Measurements from ENCODE around the gene CFD. TPM values are rescaled to one million over a fixed set of nuclear protein-coding genes. Genes with fewer than 3 reads are reported as not detected.

CFD gene
- total RNA-seq, 1 donor = 19.9 TPM

DNA sequence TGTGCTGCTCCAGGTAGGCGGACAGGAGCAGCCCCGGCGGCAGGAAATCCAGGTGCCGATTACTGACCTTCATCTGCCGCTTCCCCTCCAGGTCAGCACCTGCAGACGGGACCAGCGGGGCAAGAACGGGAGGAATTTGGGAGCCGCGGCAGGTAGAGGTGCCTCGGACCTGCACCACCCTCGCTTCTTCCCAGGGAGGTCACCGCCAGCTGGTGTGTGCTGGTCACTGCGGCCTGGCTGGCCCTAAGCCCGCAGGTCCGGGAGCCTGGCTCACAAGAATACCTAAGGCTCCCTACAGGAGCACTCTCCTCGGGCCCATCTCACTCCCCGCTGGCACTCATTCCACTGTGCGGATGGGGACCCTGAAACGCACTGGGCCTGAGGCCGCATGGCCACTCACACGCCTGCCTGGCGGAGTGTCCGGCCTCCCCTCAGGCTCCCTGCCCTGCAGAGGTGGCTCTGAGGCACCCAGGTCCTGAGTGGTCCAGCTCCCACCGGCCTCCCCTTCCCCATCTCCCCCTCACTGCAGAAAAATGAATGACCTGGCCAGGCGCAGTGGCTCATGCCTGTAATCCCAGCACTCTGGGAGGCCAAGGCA, 38.1 kb downstream of the CFD start:
- Histone ChIP-seq H3K27me3 (ENCODE audit: insufficient read depth, low read length) (no peaks in the 10 kb centered on the region), H3K4me2 (ENCODE audit: insufficient read depth, low read length) (no peak overlapping the region), H3K4me3 (ENCODE audit: insufficient read depth, low read length) (no peak overlapping the region), H3K79me2 (ENCODE audit: insufficient read depth, low read length) (peaks cover 7% of the 10 kb centered on the region), H3K4me1 (ENCODE audit: insufficient read depth, low read length) (no peaks in the 10 kb centered on the region), H4K20me1 (ENCODE audit: insufficient read depth, low read length) (peaks cover 13% of the 10 kb centered on the region), H3K36me3 (ENCODE audit: insufficient read depth, low read length) (peaks cover 14% of the 10 kb centered on the region), H3K9me3 (ENCODE audit: low read depth, low read length) (no peaks in the 10 kb centered on the region), H2AFZ (ENCODE audit: low read length) (no peak overlapping the region), H3K27ac (ENCODE audit: low read depth, low read length) (no peak overlapping the region)
- DNase-seq (ENCODE audit: insufficient read length, low spot score, missing footprints) = no peak
- TF ChIP-seq, protein P1, sequence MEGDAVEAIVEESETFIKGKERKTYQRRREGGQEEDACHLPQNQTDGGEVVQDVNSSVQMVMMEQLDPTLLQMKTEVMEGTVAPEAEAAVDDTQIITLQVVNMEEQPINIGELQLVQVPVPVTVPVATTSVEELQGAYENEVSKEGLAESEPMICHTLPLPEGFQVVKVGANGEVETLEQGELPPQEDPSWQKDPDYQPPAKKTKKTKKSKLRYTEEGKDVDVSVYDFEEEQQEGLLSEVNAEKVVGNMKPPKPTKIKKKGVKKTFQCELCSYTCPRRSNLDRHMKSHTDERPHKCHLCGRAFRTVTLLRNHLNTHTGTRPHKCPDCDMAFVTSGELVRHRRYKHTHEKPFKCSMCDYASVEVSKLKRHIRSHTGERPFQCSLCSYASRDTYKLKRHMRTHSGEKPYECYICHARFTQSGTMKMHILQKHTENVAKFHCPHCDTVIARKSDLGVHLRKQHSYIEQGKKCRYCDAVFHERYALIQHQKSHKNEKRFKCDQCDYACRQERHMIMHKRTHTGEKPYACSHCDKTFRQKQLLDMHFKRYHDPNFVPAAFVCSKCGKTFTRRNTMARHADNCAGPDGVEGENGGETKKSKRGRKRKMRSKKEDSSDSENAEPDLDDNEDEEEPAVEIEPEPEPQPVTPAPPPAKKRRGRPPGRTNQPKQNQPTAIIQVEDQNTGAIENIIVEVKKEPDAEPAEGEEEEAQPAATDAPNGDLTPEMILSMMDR (IDR thresholded peaks at IDR 0.05; ENCODE audit: extremely low read depth, low read depth, low read length) = no peak

DNA sequence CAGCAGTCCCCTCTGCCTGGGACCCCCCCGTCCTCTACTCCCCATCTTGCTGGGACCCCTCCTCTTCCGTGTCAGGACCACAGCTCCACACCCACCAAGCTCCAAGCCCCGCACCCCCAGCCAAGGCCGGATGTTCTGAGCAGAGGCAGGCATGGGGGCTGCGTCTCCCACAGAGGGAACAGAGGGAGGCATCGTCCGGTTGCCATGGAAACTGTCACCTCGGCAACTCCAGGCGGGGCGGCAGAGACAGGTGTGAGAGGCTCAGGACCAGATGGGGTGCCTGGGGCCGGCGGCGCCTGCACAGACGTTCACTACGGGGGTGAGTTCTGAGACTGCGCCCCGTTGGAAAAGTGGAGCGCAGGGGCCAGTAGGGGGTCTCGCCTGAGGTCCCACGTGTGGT, 39.2 kb downstream of the CFD start:
- Histone ChIP-seq H3K4me2 (ENCODE audit: insufficient read depth, low read length) (no peak overlapping the region), H3K79me2 (ENCODE audit: insufficient read depth, low read length) (peaks cover 15% of the 10 kb centered on the region), H3K4me1 (ENCODE audit: insufficient read depth, low read length) (no peaks in the 10 kb centered on the region), H4K20me1 (ENCODE audit: insufficient read depth, low read length) (peaks cover 17% of the 10 kb centered on the region), H3K27me3 (ENCODE audit: insufficient read depth, low read length) (no peaks in the 10 kb centered on the region), H3K4me3 (ENCODE audit: insufficient read depth, low read length) (no peak overlapping the region), H3K9me3 (ENCODE audit: low read depth, low read length) (no peaks in the 10 kb centered on the region), H2AFZ (ENCODE audit: low read length) (no peak overlapping the region), H3K36me3 (ENCODE audit: insufficient read depth, low read length) (peaks cover 14% of the 10 kb centered on the region), H3K27ac (ENCODE audit: low read depth, low read length) (no peak overlapping the region)
- TF ChIP-seq, protein P1 (IDR thresholded peaks at IDR 0.05; ENCODE audit: extremely low read depth, low read depth, low read length) = no peak
- no peak for DNase-seq (ENCODE audit: insufficient read length, low spot score, missing footprints)

DNA sequence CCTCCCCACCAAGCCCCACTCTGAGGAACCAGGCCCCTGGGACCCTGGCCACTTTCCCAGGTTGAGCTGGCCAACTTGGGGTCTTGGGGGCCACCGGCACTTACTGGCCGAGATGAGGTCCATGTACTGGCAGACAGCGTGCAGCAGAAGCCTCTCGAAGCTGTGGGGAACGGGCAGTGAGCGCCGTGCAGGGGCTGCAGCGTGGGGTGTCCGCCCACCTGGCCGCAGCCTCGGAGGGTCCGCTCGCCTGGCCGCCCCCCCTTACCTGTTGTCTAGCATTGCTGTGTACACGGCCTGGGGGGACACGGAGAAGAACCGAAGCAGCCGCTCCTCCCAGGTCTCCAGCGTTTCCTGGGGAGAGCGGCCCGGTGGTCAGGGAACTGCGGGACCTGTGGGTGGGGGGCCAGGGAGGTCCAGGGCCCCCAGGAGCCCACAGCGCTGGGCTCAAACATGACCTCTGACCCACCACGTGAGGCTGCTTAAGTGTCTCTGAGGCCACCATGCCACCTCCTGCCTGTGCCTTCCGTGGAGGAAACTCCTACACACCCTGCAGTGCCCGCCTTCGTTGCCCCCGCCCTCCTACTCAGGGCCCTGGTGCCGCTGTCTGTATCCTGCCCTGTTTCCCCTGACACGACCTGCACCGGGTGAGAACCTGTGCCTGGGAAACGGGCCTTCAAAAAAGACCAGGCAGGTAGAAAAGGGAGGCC, 40.0 kb downstream of the CFD start:
- H3K4me2 ChIP-seq (ENCODE audit: insufficient read depth, low read length) = no peak overlapping the region
- H4K20me1 ChIP-seq (ENCODE audit: insufficient read depth, low read length) = peaks cover 21% of the 10 kb centered on the region
- H3K4me3 ChIP-seq (ENCODE audit: insufficient read depth, low read length) = no peak overlapping the region
- TF ChIP-seq, protein P1 (IDR thresholded peaks at IDR 0.05; ENCODE audit: extremely low read depth, low read depth, low read length) = no peak
- H2AFZ ChIP-seq (ENCODE audit: low read length) = no peak overlapping the region
- DNase-seq (ENCODE audit: insufficient read length, low spot score, missing footprints) = no peak
- peaks cover 14% of the 10 kb centered on the region for H3K36me3 ChIP-seq (ENCODE audit: insufficient read depth, low read length)
- no peak overlapping the region for H3K27ac ChIP-seq (ENCODE audit: low read depth, low read length)
- no peaks in the 10 kb centered on the region for H3K9me3 ChIP-seq (ENCODE audit: low read depth, low read length)
- H3K79me2 ChIP-seq (ENCODE audit: insufficient read depth, low read length) = peaks cover 22% of the 10 kb centered on the region
- no peaks in the 10 kb centered on the region for H3K27me3 ChIP-seq (ENCODE audit: insufficient read depth, low read length)
- no peaks in the 10 kb centered on the region for H3K4me1 ChIP-seq (ENCODE audit: insufficient read depth, low read length)

GRCh38 chr19:900043-900301, 40.5 kb downstream of the CFD start:
- peaks cover 14% of the 10 kb centered on the region for H3K36me3 ChIP-seq (ENCODE audit: insufficient read depth, low read length)
- no peak overlapping the region for H3K4me3 ChIP-seq (ENCODE audit: insufficient read depth, low read length)
- peaks cover 23% of the 10 kb centered on the region for H4K20me1 ChIP-seq (ENCODE audit: insufficient read depth, low read length)
- H3K4me1 ChIP-seq (ENCODE audit: insufficient read depth, low read length) = no peaks in the 10 kb centered on the region
- no peak overlapping the region for H3K4me2 ChIP-seq (ENCODE audit: insufficient read depth, low read length)
- H2AFZ ChIP-seq (ENCODE audit: low read length) = no peak overlapping the region
- peaks cover 26% of the 10 kb centered on the region for H3K79me2 ChIP-seq (ENCODE audit: insufficient read depth, low read length)
- no peak overlapping the region for H3K27ac ChIP-seq (ENCODE audit: low read depth, low read length)
- TF ChIP-seq, protein P1 (IDR thresholded peaks at IDR 0.05; ENCODE audit: extremely low read depth, low read depth, low read length) = no peak
- no peaks in the 10 kb centered on the region for H3K9me3 ChIP-seq (ENCODE audit: low read depth, low read length)
- no peaks in the 10 kb centered on the region for H3K27me3 ChIP-seq (ENCODE audit: insufficient read depth, low read length)
- DNase-seq (ENCODE audit: insufficient read length, low spot score, missing footprints) = no peak

Measured in osteoblast (primary cell).